K562 (cell line): ENCODE results near the gene LY6G6C. TPM values are rescaled to one million over a fixed set of nuclear protein-coding genes. Genes with fewer than 3 reads are reported as not detected.

Experiments
- FOXP1 ChIP-seq: sonication (generic); formaldehyde crosslinking; IDR thresholded peaks from 2 replicates; pipeline ENCODE4 v1.8.0; 2022; ENCODE audit warnings: mild to moderate bottlenecking, missing genetic modification reagents
- SMAD3 ChIP-seq: fragments of 450-650 bp; formaldehyde crosslinking; conservative IDR thresholded peaks from 2 replicates; pipeline ENCODE4 v1.4.0; 2020; ENCODE audit warnings: mild to moderate bottlenecking
- ZNF583 ChIP-seq: fragments of 250-450 bp; sonication (Bioruptor Pico); IDR thresholded peaks from 2 replicates; pipeline ENCODE4 v1.4.0; 2020
- ZNF717 ChIP-seq: fragments of 250-450 bp; sonication (Bioruptor Pico); IDR thresholded peaks from 2 replicates; pipeline ENCODE4 v1.5.0; 2021
- ZNF76 ChIP-seq: fragments of 250-450 bp; sonication (Bioruptor Pico); IDR thresholded peaks from 2 replicates; pipeline ENCODE4 v1.4.0; 2020; ENCODE audit warnings: mild to moderate bottlenecking, moderate library complexity, borderline replicate concordance
- ZSCAN32 ChIP-seq: fragments of 450-650 bp; formaldehyde crosslinking; IDR thresholded peaks from 2 replicates; pipeline ENCODE4 v1.4.0; 2020; ENCODE audit warnings: mild to moderate bottlenecking, moderate library complexity
- polyA plus RNA-seq, 8 experiments: library from polyadenylated mRNA; depleted of rRNA in 4 of 8; stranded (reverse) in 5 of 8; unstranded in 3 of 8; fragments of >200 nt; fragmentation: Nextera tagmentation in 2 of 8; fragmentation: Illumina TruSeq in 1 of 8; extraction: Ambion mirVana in 2 of 8; extraction: Trizol in 1 of 8; gene quantifications; 2 replicates each; pipeline versions ENCODE4 v1.2.1 to v1.2.3, GENCODE V29; 2011 to 2014; ENCODE audit warnings: inconsistent platforms in 1 of 8, missing spikeins in 1 of 8
- total RNA-seq, 7 experiments: library from RNA; depleted of rRNA in 6 of 7; stranded (reverse); fragments of >200 nt in 6 of 7; fragmentation: Illumina TruSeq in 2 of 7; extraction: Trizol in 2 of 7; gene quantifications; 2 replicates each; pipeline versions ENCODE4 v1.2.1 to v1.2.3, GENCODE V29; 2011 to 2021; ENCODE audit warnings: low replicate concordance in 1 of 7
- TF ChIP-seq, protein P1 (sequence below), 2 experiments: IDR thresholded peaks; 2 replicates each; pipeline ENCODE4 v1.6.1; 2012; ENCODE audit warnings: improper control_type of control experiment in 2 of 2, low read depth in 2 of 2, low read length in 2 of 2, borderline replicate concordance in 1 of 2
- TF ChIP-seq, protein P2 (sequence below): sonication (generic); formaldehyde crosslinking; IDR thresholded peaks from 2 replicates; pipeline ENCODE4 v1.8.0; 2023; ENCODE audit warnings: mild to moderate bottlenecking, missing genetic modification reagents
- TF ChIP-seq, protein P3 (sequence below), 2 experiments: fragments of 450-650 bp; conservative IDR thresholded peaks; 2 replicates each; pipeline ENCODE4 v1.6.1; 2017; ENCODE audit warnings: mild to moderate bottlenecking in 2 of 2, moderate library complexity in 2 of 2

Gene LY6G6C
- total and polyA plus RNA-seq, 9 of the 15 experiments (the other 6 are each of a cell fraction or from before 2014, with no cell fraction given) = 0.06 to 0.20 TPM; not detected in 7

DNA sequence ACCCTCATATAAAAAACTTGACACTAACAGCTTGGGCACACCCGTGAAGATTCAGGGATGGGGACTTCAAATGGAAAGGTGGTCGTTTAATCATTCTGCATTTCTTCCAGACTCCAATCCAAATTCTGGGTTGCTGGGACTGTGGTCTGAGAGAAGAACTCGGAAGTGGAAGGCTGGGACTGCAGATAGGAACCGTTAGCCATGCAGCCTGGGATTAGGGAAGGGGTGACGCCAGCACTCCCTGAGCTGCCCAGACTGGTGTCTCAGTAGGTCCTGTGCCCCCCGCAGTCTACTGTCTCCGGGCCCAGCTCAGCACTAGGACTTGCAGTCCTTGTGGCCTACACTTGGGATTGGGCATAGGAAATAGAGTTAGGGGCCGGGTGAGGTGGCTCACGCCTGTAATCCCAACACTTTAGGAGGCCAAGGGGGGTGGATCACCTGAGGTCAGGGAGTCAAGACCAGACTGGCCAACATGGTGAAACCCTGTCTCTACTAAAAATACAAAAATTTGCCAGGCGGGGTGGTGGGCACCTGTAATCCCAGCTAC is 15.3 kb upstream of the LY6G6C start (continued):
- TF ChIP-seq SMAD3 (CRISPR knock-in tag) (0 out of 2 replicates have a peak, but pooled peaks have one; percentile 3), ZNF583 (CRISPR knock-in tag) (peak; percentile 79; the same call in 1 of the 2 replicates), ZSCAN32 (0 out of 2 replicates have a peak, but pooled peaks have one; percentile 25), ZNF76 (CRISPR knock-in tag) (0 out of 2 replicates have a peak, but pooled peaks have one; percentile 39), ZNF717 (CRISPR knock-in tag) (0 out of 2 replicates have a peak, but pooled peaks have one; percentile 49), FOXP1 (CRISPR knock-in tag) (peak; percentile 71)
- TF ChIP-seq, protein P1, sequence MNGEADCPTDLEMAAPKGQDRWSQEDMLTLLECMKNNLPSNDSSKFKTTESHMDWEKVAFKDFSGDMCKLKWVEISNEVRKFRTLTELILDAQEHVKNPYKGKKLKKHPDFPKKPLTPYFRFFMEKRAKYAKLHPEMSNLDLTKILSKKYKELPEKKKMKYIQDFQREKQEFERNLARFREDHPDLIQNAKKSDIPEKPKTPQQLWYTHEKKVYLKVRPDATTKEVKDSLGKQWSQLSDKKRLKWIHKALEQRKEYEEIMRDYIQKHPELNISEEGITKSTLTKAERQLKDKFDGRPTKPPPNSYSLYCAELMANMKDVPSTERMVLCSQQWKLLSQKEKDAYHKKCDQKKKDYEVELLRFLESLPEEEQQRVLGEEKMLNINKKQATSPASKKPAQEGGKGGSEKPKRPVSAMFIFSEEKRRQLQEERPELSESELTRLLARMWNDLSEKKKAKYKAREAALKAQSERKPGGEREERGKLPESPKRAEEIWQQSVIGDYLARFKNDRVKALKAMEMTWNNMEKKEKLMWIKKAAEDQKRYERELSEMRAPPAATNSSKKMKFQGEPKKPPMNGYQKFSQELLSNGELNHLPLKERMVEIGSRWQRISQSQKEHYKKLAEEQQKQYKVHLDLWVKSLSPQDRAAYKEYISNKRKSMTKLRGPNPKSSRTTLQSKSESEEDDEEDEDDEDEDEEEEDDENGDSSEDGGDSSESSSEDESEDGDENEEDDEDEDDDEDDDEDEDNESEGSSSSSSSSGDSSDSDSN (IDR thresholded peaks at IDR 0.05; ENCODE audit: borderline replicate concordance in 1 of 2, low read depth in 2 of 2, low read length in 2 of 2) = peak in 1 of 2 experiments; percentile 67; a peak in 1 of 4 replicates
- TF ChIP-seq, protein P2, sequence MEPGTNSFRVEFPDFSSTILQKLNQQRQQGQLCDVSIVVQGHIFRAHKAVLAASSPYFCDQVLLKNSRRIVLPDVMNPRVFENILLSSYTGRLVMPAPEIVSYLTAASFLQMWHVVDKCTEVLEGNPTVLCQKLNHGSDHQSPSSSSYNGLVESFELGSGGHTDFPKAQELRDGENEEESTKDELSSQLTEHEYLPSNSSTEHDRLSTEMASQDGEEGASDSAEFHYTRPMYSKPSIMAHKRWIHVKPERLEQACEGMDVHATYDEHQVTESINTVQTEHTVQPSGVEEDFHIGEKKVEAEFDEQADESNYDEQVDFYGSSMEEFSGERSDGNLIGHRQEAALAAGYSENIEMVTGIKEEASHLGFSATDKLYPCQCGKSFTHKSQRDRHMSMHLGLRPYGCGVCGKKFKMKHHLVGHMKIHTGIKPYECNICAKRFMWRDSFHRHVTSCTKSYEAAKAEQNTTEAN (CRISPR knock-in tag) = 0 out of 2 replicates have a peak, but pooled peaks have one; percentile 40
- TF ChIP-seq, protein P3, sequence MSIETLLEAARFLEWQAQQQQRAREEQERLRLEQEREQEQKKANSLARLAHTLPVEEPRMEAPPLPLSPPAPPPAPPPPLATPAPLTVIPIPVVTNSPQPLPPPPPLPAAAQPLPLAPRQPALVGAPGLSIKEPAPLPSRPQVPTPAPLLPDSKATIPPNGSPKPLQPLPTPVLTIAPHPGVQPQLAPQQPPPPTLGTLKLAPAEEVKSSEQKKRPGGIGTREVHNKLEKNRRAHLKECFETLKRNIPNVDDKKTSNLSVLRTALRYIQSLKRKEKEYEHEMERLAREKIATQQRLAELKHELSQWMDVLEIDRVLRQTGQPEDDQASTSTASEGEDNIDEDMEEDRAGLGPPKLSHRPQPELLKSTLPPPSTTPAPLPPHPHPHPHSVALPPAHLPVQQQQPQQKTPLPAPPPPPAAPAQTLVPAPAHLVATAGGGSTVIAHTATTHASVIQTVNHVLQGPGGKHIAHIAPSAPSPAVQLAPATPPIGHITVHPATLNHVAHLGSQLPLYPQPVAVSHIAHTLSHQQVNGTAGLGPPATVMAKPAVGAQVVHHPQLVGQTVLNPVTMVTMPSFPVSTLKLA (conservative IDR thresholded peaks at IDR 0.05) = no peak
- TF ChIP-seq, all 486 proteins: peak for 48
